ENCODE results near the gene SOCS3. TPM values are rescaled to one million over a fixed set of nuclear protein-coding genes. Genes with fewer than 3 reads are reported as not detected.

The SOCS3 gene
- total RNA-seq, 8 experiments from 2014 or later, result 1.7 to 73.8 (median 8.3) TPM

DNA sequence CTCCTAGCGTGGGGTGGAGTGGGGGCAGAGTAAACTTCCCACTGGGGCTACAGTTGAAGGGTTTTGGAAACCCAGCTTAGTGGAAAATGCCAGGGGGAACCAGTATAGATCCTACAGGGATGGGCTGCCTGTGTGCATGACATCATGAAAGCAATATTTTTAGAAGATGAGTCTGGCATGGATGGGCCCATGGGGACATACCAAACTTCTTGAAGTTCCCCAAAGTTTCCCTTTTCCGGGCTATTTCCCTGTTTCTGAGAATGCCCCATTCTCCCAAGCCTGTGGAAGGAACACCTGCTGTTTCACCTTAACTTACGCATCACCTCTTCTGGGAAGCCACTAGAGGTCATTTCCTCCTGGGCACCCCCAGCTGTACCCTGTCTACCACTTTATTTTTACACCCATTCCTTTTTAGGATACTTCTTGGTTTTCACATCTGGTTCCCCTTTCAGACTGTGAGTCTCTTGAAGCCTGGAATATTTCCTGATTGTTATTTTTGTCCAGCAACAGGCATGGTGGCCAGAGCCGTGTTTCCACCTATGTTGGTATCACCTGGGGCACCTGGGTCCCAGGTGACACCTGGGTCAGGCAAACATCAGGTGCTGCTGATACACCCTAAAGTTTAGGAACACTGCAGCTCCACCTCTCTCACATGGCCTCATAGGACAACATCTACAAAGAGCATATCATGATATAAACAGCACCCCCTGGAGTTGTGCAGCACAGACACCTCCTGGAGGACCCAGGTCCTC is 9.8 kb downstream of the SOCS3 start:
- Histone ChIP-seq H3K27ac (no peak overlapping the region), H3K4me3 (no peak overlapping the region), H3K4me1 (replicated peaks in 1 of 2) (peaks cover 13 to 20% of the 10 kb centered on the region in 2 donors)
- 29 to 96% (median 70%) methylated on average over 1 to 4 of the region's 4 CpGs; no CpG with 5 or more reads in 3 of the 10 experiments for WGBS, 10 experiments
- ATAC-seq (replicated peaks in 6 of 8), result no peak
- in situ Hi-C loops (cut with MboI; ENCODE audit: low pct_unique_long_range_greater_than_20kb in 2 of 9, low sequenced_read_pairs in 9 of 9, unreplicated experiment in 9 of 9), result no loop called here

DNA sequence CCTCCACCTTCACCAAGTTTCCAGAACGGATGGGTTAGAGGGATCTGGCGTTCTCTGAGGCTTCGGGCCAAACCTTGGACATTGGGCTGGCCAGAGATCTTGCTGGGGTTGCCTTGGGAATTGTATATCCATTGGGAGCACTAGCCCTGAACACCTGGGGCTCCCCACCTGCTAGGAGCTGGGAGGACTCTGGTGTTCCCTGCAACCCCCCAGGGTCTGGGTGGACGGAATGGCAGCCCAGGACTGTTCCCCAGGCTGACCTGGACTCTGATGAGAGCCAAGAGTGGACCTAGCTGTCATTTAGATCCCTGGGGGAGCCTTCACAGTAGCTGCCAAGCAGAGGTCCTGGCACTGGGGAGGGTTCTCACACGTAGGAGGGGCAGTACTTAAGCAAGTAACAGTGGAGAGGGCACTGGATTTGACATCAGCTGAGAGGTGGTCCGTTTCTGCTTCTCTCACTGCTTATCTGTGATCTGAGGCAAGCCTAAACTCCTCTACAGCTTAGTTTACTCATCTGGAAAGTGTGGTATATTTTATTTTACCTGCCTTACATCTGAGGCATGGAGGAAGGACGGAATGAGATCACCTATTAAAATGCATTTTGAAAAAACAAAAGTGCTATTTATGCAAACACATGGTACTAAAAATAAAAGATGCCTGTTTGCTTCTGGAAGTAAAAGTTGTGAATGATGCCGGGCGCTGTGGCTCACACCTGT is 11.7 kb downstream of the SOCS3 start:
- WGBS, 10 experiments, result 67 to 100% (median 77%) methylated on average over 2 to 8 of the region's 9 CpGs; no CpG with 5 or more reads in 2 of the 10 experiments
- no peak for ATAC-seq (replicated peaks in 6 of 8)
- H3K4me3 ChIP-seq, result no peak overlapping the region
- in situ Hi-C loops (cut with MboI; ENCODE audit: low pct_unique_long_range_greater_than_20kb in 2 of 9, low sequenced_read_pairs in 9 of 9, unreplicated experiment in 9 of 9), result no loop called here
- H3K4me1 ChIP-seq (replicated peaks in 1 of 2), result peaks cover 10 to 18% of the 10 kb centered on the region in 2 donors
- no peak overlapping the region for H3K27ac ChIP-seq

DNA sequence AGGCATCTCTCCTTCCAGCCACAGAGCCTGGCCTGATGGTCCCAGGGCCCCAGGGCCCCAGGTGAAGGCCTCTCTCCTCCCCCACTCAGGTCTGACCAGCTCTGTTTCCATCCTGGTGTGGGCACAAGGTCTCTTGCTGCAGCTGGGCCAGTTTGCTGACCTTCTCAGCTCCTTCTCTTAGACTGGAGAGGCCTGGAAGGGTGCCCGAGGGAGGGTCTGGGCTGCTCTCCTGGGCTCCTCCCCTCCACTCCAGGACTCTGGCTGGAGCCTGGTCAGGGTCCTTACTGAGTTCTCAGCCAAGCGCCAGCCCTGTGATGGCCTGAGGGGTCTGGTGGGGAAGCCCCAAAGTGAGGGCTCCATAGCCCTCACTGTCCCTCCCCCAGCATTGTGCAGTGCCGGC is 12.4 kb downstream of the SOCS3 start:
- Histone ChIP-seq H3K27ac (no peak overlapping the region), H3K4me1 (replicated peaks in 1 of 2) (peaks cover 8 to 23% of the 10 kb centered on the region in 2 donors), H3K4me3 (no peak overlapping the region)
- ATAC-seq (replicated peaks in 6 of 8), result no peak
- in situ Hi-C loops (cut with MboI; ENCODE audit: low pct_unique_long_range_greater_than_20kb in 2 of 9, low sequenced_read_pairs in 9 of 9, unreplicated experiment in 9 of 9), result no loop called here
- 60% methylated on average over 1 of the region's 3 CpGs; no CpG with 5 or more reads in 9 of the 10 experiments for WGBS, 10 experiments

DNA sequence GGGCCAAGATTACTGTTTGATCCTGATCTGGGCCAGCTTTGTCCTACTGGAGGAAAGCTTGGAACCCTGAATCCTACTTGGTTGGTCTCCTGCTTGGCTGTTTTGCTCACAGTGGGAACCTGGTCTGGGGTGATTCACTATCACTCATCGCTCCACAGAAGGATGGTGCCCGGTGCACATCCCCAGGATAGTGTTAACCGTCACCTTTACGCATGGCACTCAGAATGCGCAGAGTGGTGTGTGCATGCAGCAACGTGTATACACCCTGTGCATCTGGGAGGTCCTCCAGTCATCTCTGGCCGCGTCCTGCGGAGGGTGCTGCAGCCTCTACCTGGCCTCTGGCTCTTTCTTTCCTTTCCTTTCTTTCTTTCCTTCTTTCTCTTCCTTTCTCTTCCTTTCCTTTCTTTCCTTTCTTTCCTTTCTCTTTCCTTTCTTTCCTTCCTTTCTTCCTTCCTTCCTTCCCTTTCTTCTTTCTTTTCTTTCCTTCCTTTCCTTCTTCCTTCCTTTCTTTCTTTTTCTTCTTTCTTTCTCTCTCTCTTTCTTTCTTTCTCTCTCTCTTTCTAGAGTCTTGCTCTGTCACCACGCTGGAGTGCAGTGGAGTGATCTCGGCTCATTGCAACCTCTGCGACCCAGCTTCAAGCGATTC is 13.1 kb downstream of the SOCS3 start:
- in situ Hi-C loops (cut with MboI; ENCODE audit: low pct_unique_long_range_greater_than_20kb in 2 of 9, low sequenced_read_pairs in 9 of 9, unreplicated experiment in 9 of 9), result no loop called here
- Histone ChIP-seq H3K27ac (no peak overlapping the region), H3K4me3 (no peak overlapping the region), H3K4me1 (replicated peaks in 1 of 2) (peaks cover 5 to 22% of the 10 kb centered on the region in 2 donors)
- 76 to 97% (median 85%) methylated on average over 4 to 13 of the region's 13 CpGs for WGBS, 10 experiments
- ATAC-seq (replicated peaks in 6 of 8), result no peak

DNA sequence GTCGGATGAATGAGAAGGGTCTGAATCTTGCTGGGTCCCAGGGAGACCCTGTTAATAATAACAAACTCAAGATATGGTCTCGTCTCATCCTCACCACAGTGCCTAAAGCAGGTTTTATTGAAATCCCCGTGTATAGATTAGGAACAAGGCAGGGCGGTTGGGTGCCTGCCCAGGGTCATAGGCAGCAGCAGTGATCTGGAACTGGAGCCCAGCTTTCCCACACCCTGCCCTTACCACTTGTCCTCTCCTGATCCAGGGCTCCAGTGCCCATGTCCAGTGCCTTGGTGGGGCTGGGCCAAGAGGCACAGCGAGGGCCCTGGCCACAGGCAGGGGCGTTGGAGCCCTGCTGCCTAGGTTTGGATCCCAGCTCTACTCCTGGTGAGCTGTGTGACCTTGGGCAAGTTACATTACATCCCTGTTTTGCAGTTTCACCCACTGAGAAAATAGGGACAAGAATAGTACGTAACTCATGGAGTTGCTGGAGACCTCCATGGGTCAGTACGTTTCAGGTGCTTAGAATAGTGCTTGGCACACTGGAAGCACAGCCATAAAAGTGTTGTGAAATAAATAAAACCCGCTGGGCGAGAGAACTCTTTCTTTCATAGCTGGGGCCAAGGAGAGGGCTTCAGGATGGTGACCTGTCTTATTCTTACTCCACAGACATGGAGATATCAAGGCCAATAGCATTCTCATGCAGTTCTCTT is 13.9 kb downstream of the SOCS3 start:
- no peak for ATAC-seq (replicated peaks in 6 of 8)
- in situ Hi-C loops (cut with MboI; ENCODE audit: low pct_unique_long_range_greater_than_20kb in 2 of 9, low sequenced_read_pairs in 9 of 9, unreplicated experiment in 9 of 9), result no loop called here
- WGBS, 10 experiments, result 79 to 100% (median 88%) methylated on average over 1 to 6 of the region's 10 CpGs; no CpG with 5 or more reads in 1 of the 10 experiments
- Histone ChIP-seq H3K27ac (no peak overlapping the region), H3K4me1 (replicated peaks in 1 of 2) (peaks cover 0 to 19% of the 10 kb centered on the region in 2 donors), H3K4me3 (no peak overlapping the region)

DNA sequence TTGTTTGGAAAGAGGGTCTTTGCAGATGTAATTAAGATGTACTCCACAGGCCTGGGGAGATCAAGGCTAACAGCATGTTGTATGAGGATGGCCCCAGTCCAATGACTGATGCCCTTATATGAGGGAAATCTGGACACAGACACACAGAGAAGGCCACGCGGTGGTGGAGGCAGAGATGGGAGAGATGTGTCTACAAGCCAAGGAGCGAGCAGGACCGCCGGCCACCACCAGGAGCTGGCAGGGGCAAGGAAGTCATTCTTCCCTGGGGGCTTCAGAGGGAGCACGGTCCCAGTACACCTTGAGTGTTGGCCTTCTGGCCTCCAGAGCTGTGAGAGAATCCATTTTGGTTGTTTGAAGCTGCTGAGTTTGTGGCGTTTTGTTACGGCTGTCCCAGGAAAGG is 14.7 kb downstream of the SOCS3 start:
- H3K27ac ChIP-seq, result no peak overlapping the region
- in situ Hi-C loops (cut with MboI; ENCODE audit: low pct_unique_long_range_greater_than_20kb in 2 of 9, low sequenced_read_pairs in 9 of 9, unreplicated experiment in 9 of 9), result no loop called here
- no peak for ATAC-seq (replicated peaks in 6 of 8)
- peaks cover 0 to 19% of the 10 kb centered on the region in 2 donors for H3K4me1 ChIP-seq (replicated peaks in 1 of 2)
- no peak overlapping the region for H3K4me3 ChIP-seq
- 71 to 100% (median 94%) methylated on average over 2 to 6 of the region's 8 CpGs; no CpG with 5 or more reads in 3 of the 10 experiments for WGBS, 10 experiments

DNA sequence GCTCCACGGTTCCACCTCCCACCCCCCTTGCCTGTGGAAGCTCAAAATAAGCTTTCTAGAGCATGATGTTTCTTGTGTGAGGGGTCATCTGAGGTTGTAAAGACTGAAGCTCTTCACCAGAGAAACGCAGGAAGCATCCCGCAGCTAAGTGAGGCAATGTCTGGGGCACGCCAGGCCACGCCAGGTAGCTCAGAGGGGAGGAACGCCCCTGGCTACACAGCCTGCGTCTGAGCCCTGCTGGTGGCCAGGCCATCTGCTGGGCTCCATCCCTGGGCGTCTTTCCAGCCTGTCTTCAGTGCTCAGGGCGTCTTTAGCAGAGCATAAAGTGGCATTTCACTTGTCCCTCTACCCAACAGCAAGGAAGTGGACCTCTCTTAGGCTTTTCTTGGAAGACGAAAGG is 15.2 kb downstream of the SOCS3 start:
- H3K4me1 ChIP-seq (replicated peaks in 1 of 2), result peaks cover 0 to 19% of the 10 kb centered on the region in 2 donors
- 50 to 100% (median 90%) methylated on average over 1 to 6 of the region's 10 CpGs; no CpG with 5 or more reads in 5 of the 10 experiments for WGBS, 10 experiments
- no peak overlapping the region for H3K27ac ChIP-seq
- in situ Hi-C loops (cut with MboI; ENCODE audit: low pct_unique_long_range_greater_than_20kb in 2 of 9, low sequenced_read_pairs in 9 of 9, unreplicated experiment in 9 of 9), result no loop called here
- H3K4me3 ChIP-seq, result no peak overlapping the region
- no peak for ATAC-seq (replicated peaks in 6 of 8)

DNA sequence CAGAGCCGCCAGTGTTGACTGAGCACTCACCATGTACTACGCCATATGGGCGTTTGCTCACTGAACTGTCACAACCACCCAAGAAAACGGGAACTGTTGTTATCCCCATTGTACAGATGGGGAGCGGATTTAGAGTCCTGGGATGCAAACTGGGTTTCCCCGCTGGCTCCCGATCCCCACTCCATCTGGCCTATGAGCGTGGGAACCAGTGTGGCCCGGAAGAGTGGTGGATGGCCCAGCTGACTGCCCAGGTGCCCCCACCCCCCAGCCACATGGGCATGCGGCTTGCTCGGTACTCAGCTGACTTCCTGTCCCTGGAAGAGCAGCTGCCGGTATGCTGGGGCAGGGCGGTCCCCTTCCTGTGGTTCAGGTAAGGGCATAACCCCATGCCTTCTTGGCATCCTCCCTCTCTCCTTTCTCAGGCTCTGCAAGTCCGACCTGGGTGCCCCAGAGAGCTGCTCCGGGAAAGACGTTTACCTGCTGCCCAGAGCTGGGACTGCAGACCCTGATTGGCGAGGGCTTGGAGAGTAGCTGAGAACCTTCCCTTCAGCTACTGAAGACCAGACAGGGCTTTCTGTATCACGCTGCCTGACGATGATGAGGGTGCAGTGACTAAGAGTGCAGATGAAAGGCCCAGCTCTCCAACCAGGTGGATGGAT is 16.2 kb downstream of the SOCS3 start:
- 40 to 100% (median 86%) methylated on average over 1 to 10 of the region's 19 CpGs; no CpG with 5 or more reads in 4 of the 10 experiments for WGBS, 10 experiments
- no peak for ATAC-seq (replicated peaks in 6 of 8)
- H3K4me1 ChIP-seq (replicated peaks in 1 of 2), result peaks cover 0 to 24% of the 10 kb centered on the region in 2 donors
- in situ Hi-C loops (cut with MboI; ENCODE audit: low pct_unique_long_range_greater_than_20kb in 2 of 9, low sequenced_read_pairs in 9 of 9, unreplicated experiment in 9 of 9), result no loop called here
- no peak overlapping the region for H3K27ac ChIP-seq
- no peak overlapping the region for H3K4me3 ChIP-seq

DNA sequence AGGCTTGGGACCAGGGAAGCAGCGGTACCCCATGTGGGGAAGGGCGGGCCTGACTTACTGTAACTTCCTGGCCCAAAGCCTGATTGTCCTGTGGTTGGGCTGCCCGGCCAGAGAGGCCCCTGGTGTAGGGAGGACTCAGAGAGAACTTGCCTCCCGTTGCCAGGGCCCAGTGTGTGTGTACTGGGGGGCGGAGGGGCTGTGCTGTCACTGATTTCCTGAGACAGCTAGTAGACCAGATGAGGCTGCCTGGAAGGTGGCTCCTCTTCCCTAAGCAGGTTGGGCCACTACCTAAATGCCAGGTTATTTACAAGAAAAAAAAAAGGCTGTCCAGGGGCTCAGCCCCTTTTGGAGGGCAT is 16.7 kb downstream of the SOCS3 start:
- ATAC-seq (replicated peaks in 6 of 8), result peak; percentile 8 to 55 (median 42)
- Histone ChIP-seq H3K4me3 (no peak overlapping the region), H3K27ac (no peak overlapping the region), H3K4me1 (replicated peaks in 1 of 2) (peaks cover 0 to 26% of the 10 kb centered on the region in 2 donors)
- WGBS, 10 experiments, result 0 to 72% (median 30%) methylated on average over 1 to 3 of the region's 5 CpGs; no CpG with 5 or more reads in 6 of the 10 experiments
- in situ Hi-C loops (cut with MboI; ENCODE audit: low pct_unique_long_range_greater_than_20kb in 2 of 9, low sequenced_read_pairs in 9 of 9, unreplicated experiment in 9 of 9), result no loop called here

DNA sequence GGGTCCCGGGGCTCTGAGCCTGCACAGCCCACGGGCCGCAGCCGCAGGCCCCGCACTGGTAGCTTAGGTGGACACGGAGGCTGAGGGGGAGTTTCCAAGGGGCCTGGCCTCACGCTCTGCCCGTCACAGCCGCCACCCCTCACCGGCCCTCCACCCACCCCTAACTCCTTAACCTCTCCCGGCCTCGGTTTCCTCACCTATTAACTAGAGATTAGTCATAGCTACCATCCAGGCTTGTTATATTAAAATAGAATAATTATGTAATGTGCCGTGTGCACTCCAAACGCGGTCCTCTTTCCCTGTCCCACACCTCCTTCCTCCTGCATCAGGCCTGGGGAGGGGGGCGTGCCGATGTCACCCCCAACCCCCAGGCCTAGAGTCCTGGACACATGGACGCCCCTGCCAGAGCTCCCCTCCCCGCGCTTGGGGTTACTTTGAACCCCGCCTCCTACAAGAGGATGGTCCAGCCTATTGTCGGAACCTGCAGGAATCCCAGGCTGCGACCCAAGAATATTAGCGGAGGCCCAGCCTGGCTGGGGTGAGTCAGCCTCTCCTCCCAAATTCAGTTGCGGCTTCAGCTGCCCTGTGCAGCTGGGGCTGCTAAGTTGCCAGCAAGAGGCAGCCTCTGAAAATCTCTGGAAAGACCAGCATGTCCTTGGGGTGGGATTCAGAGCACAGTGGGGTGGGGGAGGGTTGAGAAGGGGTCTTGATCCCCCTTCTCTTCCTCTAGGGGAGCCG is 17.3 kb downstream of the SOCS3 start:
- peak; percentile 6 to 55 (median 20) for ATAC-seq (replicated peaks in 6 of 8)
- H3K4me1 ChIP-seq (replicated peaks in 1 of 2), result peaks cover 0 to 26% of the 10 kb centered on the region in 2 donors
- in situ Hi-C loops (cut with MboI; ENCODE audit: low pct_unique_long_range_greater_than_20kb in 2 of 9, low sequenced_read_pairs in 9 of 9, unreplicated experiment in 9 of 9), result no loop called here
- H3K4me3 ChIP-seq, result no peak overlapping the region
- H3K27ac ChIP-seq, result peak overlapping the region in 1 of 2 donors; percentile 28
- WGBS, 10 experiments, result 17 to 80% (median 67%) methylated on average over 1 to 7 of the region's 26 CpGs; no CpG with 5 or more reads in 7 of the 10 experiments

DNA sequence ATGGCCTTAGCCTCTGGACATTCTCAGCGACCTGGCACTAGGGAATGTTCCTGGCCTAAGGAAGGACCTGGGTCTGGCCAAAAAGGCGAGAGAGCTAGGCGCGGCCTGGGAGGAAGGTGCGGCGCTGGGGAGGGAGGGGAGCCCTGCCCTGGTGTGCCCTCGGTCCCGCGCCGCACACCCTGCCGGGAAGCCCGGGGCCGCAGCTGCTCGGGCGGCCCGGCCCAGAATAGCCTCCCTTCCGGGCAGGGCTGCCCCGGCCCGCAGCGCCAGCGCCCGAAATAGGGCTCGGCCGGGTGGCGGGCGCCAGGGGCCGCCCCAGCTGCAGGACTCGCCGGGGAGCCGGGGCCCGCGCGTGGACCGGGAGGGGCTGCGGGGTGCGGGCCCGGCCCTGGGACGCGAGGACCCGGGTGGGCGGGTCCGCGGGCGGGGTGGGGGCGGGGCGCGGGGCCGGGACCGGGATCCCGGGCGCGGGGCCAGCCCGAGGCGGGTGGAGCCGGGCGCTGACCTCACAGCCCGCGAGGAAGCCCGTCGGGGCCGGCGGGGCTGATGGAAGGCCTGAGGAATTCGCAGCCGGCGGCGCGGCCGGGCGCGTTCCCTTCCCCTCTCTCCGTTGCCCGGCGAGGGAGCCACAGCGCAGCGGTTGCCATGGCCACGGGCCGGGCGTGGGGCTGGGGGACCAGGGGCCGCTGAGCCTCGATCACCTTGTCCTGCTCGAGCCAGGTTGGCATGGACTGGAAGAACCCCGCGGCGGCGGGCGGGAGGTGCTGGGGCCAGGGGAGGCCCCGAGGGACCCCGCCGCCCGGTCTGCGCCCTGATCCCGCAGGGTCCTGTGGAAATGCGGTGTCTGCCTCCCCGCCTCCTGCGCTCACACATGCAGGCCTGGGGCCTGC is 18.1 kb downstream of the SOCS3 start:
- in situ Hi-C loops (cut with MboI; ENCODE audit: low pct_unique_long_range_greater_than_20kb in 2 of 9, low sequenced_read_pairs in 9 of 9, unreplicated experiment in 9 of 9), result no loop called here

More for the DNA sequence above, 18.1 kb downstream of the SOCS3 start:
- peak; percentile 41 to 87 (median 83) for ATAC-seq (replicated peaks in 6 of 8)
- Histone ChIP-seq H3K4me3 (peak overlapping the region in 3 of 5 donors; percentile 4 to 14 (median 10)), H3K27ac (peak overlapping the region in 1 of 2 donors; percentile 21), H3K4me1 (replicated peaks in 1 of 2) (peaks cover 0 to 26% of the 10 kb centered on the region in 2 donors)
- WGBS, 10 experiments, result 7 to 47% (median 40%) methylated on average over 1 to 5 of the region's 95 CpGs; no CpG with 5 or more reads in 7 of the 10 experiments

Data from motor neuron (in vitro differentiated cells).